Activated B cell treated with CpG ODN at 0.5 μM for 24 hours (primary cell): ENCODE results near the gene INHBE. TPM values are rescaled to one million over a fixed set of nuclear protein-coding genes. Genes with fewer than 3 reads are reported as not detected.
"Not testable (repeated sequence)": the region's sequence is repeated elsewhere in the genome, so short reads cannot be mapped to it uniquely, and the experiment has no call there.

ENCODE experiments used
- ATAC-seq: fragments of 200-7000 bp; cut with Tn5 transposase; one replicate; pipeline ENCODE4 v1.10.0; 2021; ENCODE audit warnings: low read depth, mild to moderate bottlenecking, moderate library complexity
- CTCF ChIA-PET: fragments of 350-600 bp; sonication (Branson Sonifier 250); formaldehyde crosslinking; loops from one replicate; lab custom pipeline; 2021; ENCODE audit warnings: antibody characterized with exemption; lab: Charles Lee
- POLR2A ChIA-PET: fragments of 350-600 bp; sonication (Branson Sonifier 250); formaldehyde crosslinking; loops from one replicate; lab custom pipeline; 2021; ENCODE audit warnings: antibody characterized with exemption; lab: Charles Lee
- DNase-seq: peaks from one replicate; pipeline ENCODE4 v3.0.0; 2022
- H3K27ac Mint-ChIP-seq: one replicate; pipeline ENCODE4 v1.8.0; 2020; ENCODE audit warnings: mixed read lengths
- H3K27me3 Mint-ChIP-seq: one replicate; pipeline ENCODE4 v1.8.0; 2021; ENCODE audit warnings: mixed read lengths
- H3K36me3 Mint-ChIP-seq: one replicate; pipeline ENCODE4 v1.8.0; 2021; ENCODE audit warnings: low read depth, mixed read lengths
- H3K4me1 Mint-ChIP-seq: one replicate; pipeline ENCODE4 v1.8.0; 2021; ENCODE audit warnings: mixed read lengths
- H3K4me3 Mint-ChIP-seq: one replicate; pipeline ENCODE4 v1.8.0; 2020; ENCODE audit warnings: mild to moderate bottlenecking, mixed read lengths
- H3K9me3 Mint-ChIP-seq: one replicate; pipeline ENCODE4 v1.8.0; 2020; ENCODE audit warnings: mixed read lengths
- CTCF ChIP-seq: fragments of 200-600 bp; IDR thresholded peaks from one replicate; pipeline ENCODE4 v1.8.0; 2022; ENCODE audit warnings: antibody characterized with exemption, mild to moderate bottlenecking
- intact Hi-C: fragments of 100-400 bp; cut with micrococcal nuclease; formaldehyde crosslinking; loops from one replicate; pipeline ENCODE4 v1.15.1; 2024
- total RNA-seq: library from RNA; stranded (reverse); gene quantifications from 2 replicates; pipeline ENCODE4 v1.2.3, GENCODE V29; 2022

INHBE gene
- total RNA-seq, 1 donor from 2014 or later, result 0.29 TPM

GRCh38 chr12:57490126-57490525 lies 35.0 kb downstream of the INHBE start:
- intact Hi-C loops, result no loop called here
- ATAC-seq, result no peak
- POLR2A ChIA-PET, result interaction anchor here (1.0 to 1.8 kb wide), 4 partner anchors 10 to 31 kb away, joined by 3 to 8 read pairs (median 4); partner anchors contain the start of genes ARHGAP9 and DDIT3

GRCh38 chr12:57491393-57492280 lies 36.5 kb downstream of the INHBE start:
- DNase-seq (no peak), ATAC-seq (no peak)
- Mint-ChIP-seq H3K4me3 (peak overlapping the region; percentile 13), H3K27me3 (no peaks in the 10 kb centered on the region), H3K36me3 (peaks cover 73% of the 10 kb centered on the region), H3K27ac (peak overlapping the region; percentile 42), H3K4me1 (peaks cover 32% of the 10 kb centered on the region), H3K9me3 (no peaks in the 10 kb centered on the region)
- POLR2A ChIA-PET, result interaction anchor here (1.0 to 1.7 kb wide), 4 partner anchors 9 to 28 kb away, joined by 3 to 8 read pairs (median 4); partner anchors contain the start of genes ARHGAP9 and DDIT3
- intact Hi-C loops, result no loop called here
- CTCF ChIA-PET, result no interaction called here
- TF ChIP-seq CTCF, result no peak

More at GRCh38 chr12:57490126-57490525, 35.0 kb downstream of the INHBE start:
- H3K27me3 Mint-ChIP-seq, result no peaks in the 10 kb centered on the region
- H3K9me3 Mint-ChIP-seq, result no peaks in the 10 kb centered on the region
- peaks cover 60% of the 10 kb centered on the region for H3K36me3 Mint-ChIP-seq
- TF ChIP-seq CTCF, result no peak
- no peak overlapping the region for H3K4me3 Mint-ChIP-seq
- CTCF ChIA-PET, result no interaction called here
- no peak overlapping the region for H3K27ac Mint-ChIP-seq
- peaks cover 32% of the 10 kb centered on the region for H3K4me1 Mint-ChIP-seq
- no peak for DNase-seq

GRCh38 chr12:57495051-57495701 lies 40.1 kb downstream of the INHBE start:
- H3K27ac Mint-ChIP-seq, H3K4me1 Mint-ChIP-seq, POLR2A ChIA-PET, intact Hi-C loops, ATAC-seq, H3K9me3 Mint-ChIP-seq, CTCF ChIA-PET, DNase-seq, H3K27me3 Mint-ChIP-seq, H3K4me3 Mint-ChIP-seq: not testable (repeated sequence)
- H3K36me3 Mint-ChIP-seq, result peaks cover 79% of the 10 kb centered on the region

GRCh38 chr12:57496822-57497221 lies 41.7 kb downstream of the INHBE start:
- intact Hi-C loops, result no loop called here
- no peak overlapping the region for H3K27ac Mint-ChIP-seq
- peaks cover 79% of the 10 kb centered on the region for H3K36me3 Mint-ChIP-seq

More at GRCh38 chr12:57496822-57497221, 41.7 kb downstream of the INHBE start:
- POLR2A ChIA-PET, result interaction anchor here (0.7 to 1.1 kb wide), 4 partner anchors 9 to 76 kb away, joined by 3 to 6 read pairs (median 3); no protein-coding TSS in a partner anchor
- Mint-ChIP-seq H3K9me3 (no peaks in the 10 kb centered on the region), H3K4me1 (peaks cover 3% of the 10 kb centered on the region), H3K4me3 (no peak overlapping the region), H3K27me3 (no peaks in the 10 kb centered on the region)
- ATAC-seq, result no peak
- CTCF ChIA-PET, result interaction anchor here (0.7 kb wide), 1 partner anchor 38 kb away, joined by 5 read pairs; no protein-coding TSS in a partner anchor
- DNase-seq, result no peak
- no peak for TF ChIP-seq CTCF
